ENCODE data around the gene KRT86.

GRCh38 chr12:52336641-52337040, 62.2 kb downstream of the KRT86 start:
- no peak for TF ChIP-seq CTCF (conservative IDR thresholded peaks at IDR 0.05)
- no peak for TF ChIP-seq EZH2 (IDR thresholded peaks at IDR 0.05; ENCODE audit: low read depth)

Data from PC-9 (cell line).